ENCODE measurements around the gene NOP9. TPM values are rescaled to one million over a fixed set of nuclear protein-coding genes. Genes with fewer than 3 reads are reported as not detected.
A peak's percentile ranks its signal among the peaks of the same experiment; 100 is the strongest.

The NOP9 gene
- total RNA-seq, 1 experiment from 2014 or later, result 39.4 TPM

DNA sequence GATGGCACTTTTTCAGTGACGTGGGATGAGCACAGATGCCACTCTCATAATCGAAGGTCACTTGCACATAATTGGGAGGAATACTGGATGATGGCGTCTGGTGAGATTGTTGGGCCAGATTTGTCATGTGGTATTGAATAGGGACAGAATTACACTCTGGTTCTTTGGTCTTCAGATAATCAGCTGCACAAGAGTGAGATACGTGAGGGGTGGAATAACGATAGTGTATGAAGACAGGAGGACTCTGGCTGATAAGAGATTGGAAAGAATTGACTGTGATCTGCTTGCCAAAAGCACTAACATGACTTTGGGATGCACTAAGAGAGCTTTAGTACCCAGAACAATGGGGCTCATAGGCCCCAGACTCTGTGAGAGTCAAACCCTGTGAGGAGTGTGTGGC lies 21.2 kb upstream of the NOP9 start:
- no peak for TF ChIP-seq CEBPB (IDR thresholded peaks at IDR 0.05; ENCODE audit: low read depth)
- no peak for TF ChIP-seq SRF (IDR thresholded peaks at IDR 0.05; ENCODE audit: low read depth)
- TF ChIP-seq RAD21 (IDR thresholded peaks at IDR 0.05; ENCODE audit: low read depth), result no peak
- no peak overlapping the region for H3K9ac ChIP-seq (ENCODE audit: low read length)
- H3K4me2 ChIP-seq (ENCODE audit: low read length), result no peak overlapping the region
- CTCF ChIA-PET, result interaction anchor here (1.3 kb wide), 1 partner anchor 31 kb away, joined by 3 read pairs; no protein-coding TSS in a partner anchor
- POLR2A ChIA-PET, result no interaction called here
- no TSS peak for BruUV-seq (replicated peaks)
- no peaks in the 10 kb centered on the region for H3K79me2 ChIP-seq (ENCODE audit: insufficient read depth, low read length)
- no peaks in the 10 kb centered on the region for H3K36me3 ChIP-seq (ENCODE audit: control insufficient read depth in 1 of 2, insufficient read depth in 2 of 2, low read length in 2 of 2)
- peaks cover 4% of the 10 kb centered on the region in 2 experiments; a peak in 1 of 4 replicates for H3K4me1 ChIP-seq (ENCODE audit: control insufficient read depth in 1 of 2, insufficient read depth in 2 of 2, low read length in 2 of 2)
- H3K27ac ChIP-seq (ENCODE audit: low read depth, low read length), result no peak overlapping the region
- no peaks in the 10 kb centered on the region for H3K9me3 ChIP-seq (ENCODE audit: control insufficient read depth in 1 of 2, insufficient read depth in 1 of 2, low read depth in 1 of 2, low read length in 2 of 2)
- no peaks in the 10 kb centered on the region for H4K20me1 ChIP-seq (ENCODE audit: insufficient read depth)
- no peak overlapping the region for H2AFZ ChIP-seq (ENCODE audit: low read depth, low read length, poor library complexity, severe bottlenecking)
- H3K27me3 ChIP-seq (ENCODE audit: insufficient read depth, low read length), result no peaks in the 10 kb centered on the region
- RAD21 ChIA-PET (ENCODE audit: low non-redundant PET in 1 of 2, low total read pairs in 2 of 2, uncharacterized antibody in 2 of 2, unreplicated experiment in 2 of 2), result no interaction called here
- no peak for ATAC-seq
- no peak for DNase-seq (ENCODE audit: low read depth, low spot score)
- no peaks in the 10 kb centered on the region for H3K9me2 ChIP-seq (ENCODE audit: insufficient read depth)
- H3K4me3 ChIP-seq (replicated peaks in 1 of 2; ENCODE audit: low read depth in 1 of 2, low read length in 2 of 2), result no peak overlapping the region
- intact Hi-C loops (cut with micrococcal nuclease), result no loop called here

DNA sequence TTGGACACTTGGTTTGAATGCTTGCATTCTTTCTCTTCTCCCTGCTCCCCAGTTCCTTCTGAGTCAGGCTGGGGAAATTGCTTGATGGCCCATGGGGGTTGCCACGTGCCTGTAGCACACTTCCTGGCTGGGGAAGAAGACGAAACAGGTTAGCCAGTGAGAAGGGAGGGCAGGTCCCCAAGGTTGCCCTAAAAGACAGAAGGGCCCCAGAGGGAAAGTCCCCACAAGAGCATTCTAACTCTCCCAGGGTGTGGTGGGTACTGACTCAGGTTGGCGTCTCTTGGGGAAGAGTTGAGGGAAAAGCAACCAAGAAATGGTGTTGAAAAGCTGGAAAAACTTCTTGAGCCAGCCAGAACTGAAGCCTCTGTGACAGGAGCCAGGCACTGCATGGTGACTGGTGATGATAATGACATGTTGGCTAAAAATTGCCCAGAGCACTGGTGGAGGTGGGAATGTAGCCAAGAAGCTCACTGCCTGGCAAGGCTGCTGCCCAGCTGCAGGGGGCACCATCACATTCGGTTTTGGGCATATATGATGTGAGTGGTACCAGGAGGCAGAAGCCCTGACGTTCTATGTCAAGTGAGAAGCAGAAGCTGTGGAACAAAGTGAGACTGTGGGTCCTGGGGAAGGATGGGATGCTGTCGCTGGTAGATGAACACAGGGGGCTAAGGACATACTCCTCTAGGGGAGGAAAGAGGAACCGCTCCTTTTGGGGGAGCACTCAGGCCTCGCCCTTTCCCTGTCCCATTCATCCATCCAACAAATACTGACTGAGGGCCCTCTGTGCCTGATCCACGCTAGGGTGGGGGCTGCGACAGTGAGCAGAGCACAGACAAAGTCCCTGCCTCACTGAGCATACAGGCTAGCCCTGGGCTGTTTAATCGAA lies 20.1 kb upstream of the NOP9 start:
- Histone ChIP-seq H3K9ac (ENCODE audit: low read length) (no peak overlapping the region), H3K4me3 (replicated peaks in 1 of 2; ENCODE audit: low read depth in 1 of 2, low read length in 2 of 2) (no peak overlapping the region), H4K20me1 (ENCODE audit: insufficient read depth) (no peaks in the 10 kb centered on the region), H3K4me1 (ENCODE audit: control insufficient read depth in 1 of 2, insufficient read depth in 2 of 2, low read length in 2 of 2) (no peaks in the 10 kb centered on the region), H3K27ac (ENCODE audit: low read depth, low read length) (no peak overlapping the region), H2AFZ (ENCODE audit: low read depth, low read length, poor library complexity, severe bottlenecking) (no peak overlapping the region), H3K79me2 (ENCODE audit: insufficient read depth, low read length) (no peaks in the 10 kb centered on the region), H3K36me3 (ENCODE audit: control insufficient read depth in 1 of 2, insufficient read depth in 2 of 2, low read length in 2 of 2) (no peaks in the 10 kb centered on the region), H3K27me3 (ENCODE audit: insufficient read depth, low read length) (no peaks in the 10 kb centered on the region), H3K4me2 (ENCODE audit: low read length) (no peak overlapping the region), H3K9me3 (ENCODE audit: control insufficient read depth in 1 of 2, insufficient read depth in 1 of 2, low read depth in 1 of 2, low read length in 2 of 2) (no peaks in the 10 kb centered on the region), H3K9me2 (ENCODE audit: insufficient read depth) (no peaks in the 10 kb centered on the region)
- POLR2A ChIA-PET, result interaction anchor here (2.3 kb wide), 1 partner anchor 8 kb away, joined by 7 read pairs; the partner anchor contains the start of gene RABGGTA
- BruUV-seq (replicated peaks), result no TSS peak
- RAD21 ChIA-PET (ENCODE audit: low non-redundant PET in 1 of 2, low total read pairs in 2 of 2, uncharacterized antibody in 2 of 2, unreplicated experiment in 2 of 2), result interaction anchor here in 1 of 2 experiments (0.9 kb wide), 1 partner anchor 37 kb away, joined by 4 read pairs; the partner anchor contains the start of gene TINF2
- DNase-seq (ENCODE audit: low read depth, low spot score) (no peak), ATAC-seq (peak; percentile 74)
- TF ChIP-seq, protein P1, sequence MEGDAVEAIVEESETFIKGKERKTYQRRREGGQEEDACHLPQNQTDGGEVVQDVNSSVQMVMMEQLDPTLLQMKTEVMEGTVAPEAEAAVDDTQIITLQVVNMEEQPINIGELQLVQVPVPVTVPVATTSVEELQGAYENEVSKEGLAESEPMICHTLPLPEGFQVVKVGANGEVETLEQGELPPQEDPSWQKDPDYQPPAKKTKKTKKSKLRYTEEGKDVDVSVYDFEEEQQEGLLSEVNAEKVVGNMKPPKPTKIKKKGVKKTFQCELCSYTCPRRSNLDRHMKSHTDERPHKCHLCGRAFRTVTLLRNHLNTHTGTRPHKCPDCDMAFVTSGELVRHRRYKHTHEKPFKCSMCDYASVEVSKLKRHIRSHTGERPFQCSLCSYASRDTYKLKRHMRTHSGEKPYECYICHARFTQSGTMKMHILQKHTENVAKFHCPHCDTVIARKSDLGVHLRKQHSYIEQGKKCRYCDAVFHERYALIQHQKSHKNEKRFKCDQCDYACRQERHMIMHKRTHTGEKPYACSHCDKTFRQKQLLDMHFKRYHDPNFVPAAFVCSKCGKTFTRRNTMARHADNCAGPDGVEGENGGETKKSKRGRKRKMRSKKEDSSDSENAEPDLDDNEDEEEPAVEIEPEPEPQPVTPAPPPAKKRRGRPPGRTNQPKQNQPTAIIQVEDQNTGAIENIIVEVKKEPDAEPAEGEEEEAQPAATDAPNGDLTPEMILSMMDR (IDR thresholded peaks at IDR 0.05 in 2 of 3, conservative IDR thresholded peaks at IDR 0.05 in 1 of 3; ENCODE audit: borderline replicate concordance in 1 of 3, insufficient read depth in 1 of 3, low read depth in 2 of 3, low read length in 2 of 3), result peak in 2 of 3 experiments; percentile 51 to 57; a peak in 4 of 6 replicates
- TF ChIP-seq, protein P2, sequence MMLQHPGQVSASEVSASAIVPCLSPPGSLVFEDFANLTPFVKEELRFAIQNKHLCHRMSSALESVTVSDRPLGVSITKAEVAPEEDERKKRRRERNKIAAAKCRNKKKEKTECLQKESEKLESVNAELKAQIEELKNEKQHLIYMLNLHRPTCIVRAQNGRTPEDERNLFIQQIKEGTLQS (IDR thresholded peaks at IDR 0.05), result no peak
- peak; percentile 29; the same call in 1 of the 2 replicates for TF ChIP-seq RAD21 (IDR thresholded peaks at IDR 0.05; ENCODE audit: low read depth)
- CTCF ChIA-PET, result interaction anchor here (1.3 to 2.2 kb wide), 2 partner anchors 9 to 32 kb away, joined by 3 to 12 read pairs; partner anchors contain the start of gene RABGGTA
- intact Hi-C loops (cut with micrococcal nuclease), result no loop called here
